ENCODE results near the gene WNT4. TPM values are rescaled to one million over a fixed set of nuclear protein-coding genes. Genes with fewer than 3 reads are reported as not detected.

WNT4 gene
- total and polyA plus RNA-seq, 10 of the 15 experiments (the other 5 are each of a cell fraction or from before 2014, with no cell fraction given): 0.01 TPM; not detected in 9

DNA sequence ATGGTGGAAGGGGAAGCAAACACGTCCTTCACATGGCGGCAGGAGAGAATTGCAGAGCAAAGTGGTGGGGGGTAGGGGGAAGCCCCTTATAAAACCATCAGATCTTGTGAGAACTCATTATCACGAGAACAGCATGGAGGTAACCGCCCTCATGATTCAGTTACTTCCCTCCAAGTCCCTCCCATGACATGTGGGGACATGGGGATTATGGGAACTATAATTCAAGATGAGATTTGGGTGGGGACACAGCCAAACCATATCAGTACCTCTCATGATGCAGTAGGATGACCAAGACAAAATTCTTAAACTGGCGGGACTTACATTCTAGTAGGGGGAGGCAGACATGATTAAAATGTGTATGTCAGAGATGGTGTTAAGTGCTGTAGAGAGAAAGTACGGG lies 38.8 kb downstream of the WNT4 start:
- Histone ChIP-seq H4K20me1 (ENCODE audit: control insufficient read depth, insufficient read depth) (peaks cover 7% of the 10 kb centered on the region; the same call in 1 of the 2 replicates), H3K9ac (ENCODE audit: control insufficient read depth, insufficient read depth, low read length) (no peak overlapping the region), H3K27me3 (replicated peaks in 1 of 2; ENCODE audit: control insufficient read depth in 2 of 2, insufficient read depth in 2 of 2, low read length in 1 of 2) (no peaks in the 10 kb centered on the region), H3K4me3 (no peak overlapping the region), H3K4me2 (ENCODE audit: control insufficient read depth, insufficient read depth) (no peak overlapping the region), H3K36me3 (ENCODE audit: control insufficient read depth in 2 of 2, insufficient read depth in 2 of 2, low read length in 1 of 2) (peaks cover 0 to 7% of the 10 kb centered on the region in 2 experiments; a peak in 3 of 4 replicates), H3K9me3 (replicated peaks; ENCODE audit: control insufficient read depth, insufficient read depth, low read length) (no peaks in the 10 kb centered on the region), H2AFZ (ENCODE audit: control insufficient read depth, low read depth, low read length) (no peak overlapping the region), H3K79me2 (ENCODE audit: control insufficient read depth, insufficient read depth, low read length) (peaks cover 16% of the 10 kb centered on the region), H3K27ac (ENCODE audit: control insufficient read depth, insufficient read depth) (peak overlapping the region; percentile 45; the same call in 1 of the 2 replicates), H3K4me1 (ENCODE audit: control insufficient read depth, insufficient read depth, low read length) (peaks cover 28% of the 10 kb centered on the region)
- intact Hi-C loops (cut with micrococcal nuclease; ENCODE audit: unreplicated experiment) (no loop called here), in situ Hi-C loops (cut with MboI) (no loop called here)
- WGBS (ENCODE audit: insufficient coverage, insufficient replicate concordance, low lambda C conversion rate, missing lambda C conversion rate): 93% methylated on average over 6 of the region's 6 CpGs
- TF ChIP-seq SUPT20H (IDR thresholded peaks at IDR 0.05; ENCODE audit: borderline replicate concordance, control insufficient read depth, low read depth, low read length): no peak
- SMC1A ChIA-PET (ENCODE audit: uncharacterized antibody, unreplicated experiment): no interaction called here
- no TSS peak for BruUV-seq (replicated peaks)
- no peak for ATAC-seq
- CTCF ChIA-PET: interaction anchor here (0.6 to 2.0 kb wide), 5 partner anchors 9 to 1015 kb away, joined by 3 to 15 read pairs (median 5); no protein-coding TSS in a partner anchor
- RAD21 ChIA-PET (ENCODE audit: unreplicated experiment): interaction anchor here (1.1 to 2.0 kb wide), 2 partner anchors 27 to 80 kb away, joined by 3 to 5 read pairs; no protein-coding TSS in a partner anchor
- POLR2A ChIA-PET: no interaction called here
- no peak for FAIRE-seq
- DNase-seq (ENCODE audit: low read depth, low spot score): no peak

DNA sequence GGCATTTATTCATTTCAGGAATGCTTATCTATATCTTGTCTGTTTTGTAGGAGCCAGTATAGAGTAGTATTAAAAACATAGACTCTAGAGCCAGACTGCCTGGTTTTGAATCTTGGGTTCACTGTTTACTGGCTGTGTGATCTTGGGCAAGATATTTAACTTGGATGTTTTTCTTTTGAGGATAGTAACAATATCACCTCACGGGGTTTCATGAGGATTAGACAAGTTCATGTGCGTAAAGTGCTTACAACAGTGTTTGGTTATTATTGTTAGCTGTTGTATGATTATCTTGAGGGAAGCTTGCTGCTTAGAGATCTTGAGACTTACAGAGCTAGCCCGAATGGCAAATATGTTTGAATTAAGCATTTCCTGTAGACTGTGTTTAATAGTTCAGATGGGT lies 40.2 kb downstream of the WNT4 start:
- ChIA-PET CTCF (interaction anchor here (1.1 to 2.4 kb wide), 3 partner anchors 10 to 80 kb away, joined by 4 to 5 read pairs (median 5); no protein-coding TSS in a partner anchor), POLR2A (interaction anchor here (0.6 kb wide), 1 partner anchor 74 kb away, joined by 3 read pairs; no protein-coding TSS in a partner anchor), RAD21 (ENCODE audit: unreplicated experiment) (interaction anchor here (0.6 to 0.8 kb wide), 2 partner anchors 29 to 85 kb away, joined by 3 to 5 read pairs; no protein-coding TSS in a partner anchor), SMC1A (ENCODE audit: uncharacterized antibody, unreplicated experiment) (interaction anchor here (1.5 kb wide), 1 partner anchor 35 kb away, joined by 4 read pairs; no protein-coding TSS in a partner anchor)
- peaks cover 7% of the 10 kb centered on the region; the same call in 1 of the 2 replicates for H4K20me1 ChIP-seq (ENCODE audit: control insufficient read depth, insufficient read depth)
- no peaks in the 10 kb centered on the region for H3K27me3 ChIP-seq (replicated peaks in 1 of 2; ENCODE audit: control insufficient read depth in 2 of 2, insufficient read depth in 2 of 2, low read length in 1 of 2)
- peaks cover 3 to 12% of the 10 kb centered on the region in 2 experiments; a peak in 3 of 4 replicates for H3K36me3 ChIP-seq (ENCODE audit: control insufficient read depth in 2 of 2, insufficient read depth in 2 of 2, low read length in 1 of 2)
- in situ Hi-C loops (cut with MboI): no loop called here
- no peaks in the 10 kb centered on the region for H3K9me3 ChIP-seq (replicated peaks; ENCODE audit: control insufficient read depth, insufficient read depth, low read length)
- no peak for FAIRE-seq
- BruUV-seq (replicated peaks): no TSS peak
- H3K27ac ChIP-seq (ENCODE audit: control insufficient read depth, insufficient read depth): no peak overlapping the region
- WGBS (ENCODE audit: insufficient coverage, insufficient replicate concordance, low lambda C conversion rate, missing lambda C conversion rate): 76% methylated on average over 3 of the region's 3 CpGs
- H3K9ac ChIP-seq (ENCODE audit: control insufficient read depth, insufficient read depth, low read length): no peak overlapping the region
- no peak for ATAC-seq
- intact Hi-C loops (cut with micrococcal nuclease; ENCODE audit: unreplicated experiment): no loop called here
- no peak overlapping the region for H3K4me2 ChIP-seq (ENCODE audit: control insufficient read depth, insufficient read depth)
- peaks cover 16% of the 10 kb centered on the region for H3K79me2 ChIP-seq (ENCODE audit: control insufficient read depth, insufficient read depth, low read length)
- H2AFZ ChIP-seq (ENCODE audit: control insufficient read depth, low read depth, low read length): no peak overlapping the region
- DNase-seq (ENCODE audit: low read depth, low spot score): no peak
- H3K4me1 ChIP-seq (ENCODE audit: control insufficient read depth, insufficient read depth, low read length): peaks cover 28% of the 10 kb centered on the region
- H3K4me3 ChIP-seq: no peak overlapping the region
- TF ChIP-seq TBL1XR1 (IDR thresholded peaks at IDR 0.05; ENCODE audit: low read depth, low read length): no peak
- TF ChIP-seq, protein P1, sequence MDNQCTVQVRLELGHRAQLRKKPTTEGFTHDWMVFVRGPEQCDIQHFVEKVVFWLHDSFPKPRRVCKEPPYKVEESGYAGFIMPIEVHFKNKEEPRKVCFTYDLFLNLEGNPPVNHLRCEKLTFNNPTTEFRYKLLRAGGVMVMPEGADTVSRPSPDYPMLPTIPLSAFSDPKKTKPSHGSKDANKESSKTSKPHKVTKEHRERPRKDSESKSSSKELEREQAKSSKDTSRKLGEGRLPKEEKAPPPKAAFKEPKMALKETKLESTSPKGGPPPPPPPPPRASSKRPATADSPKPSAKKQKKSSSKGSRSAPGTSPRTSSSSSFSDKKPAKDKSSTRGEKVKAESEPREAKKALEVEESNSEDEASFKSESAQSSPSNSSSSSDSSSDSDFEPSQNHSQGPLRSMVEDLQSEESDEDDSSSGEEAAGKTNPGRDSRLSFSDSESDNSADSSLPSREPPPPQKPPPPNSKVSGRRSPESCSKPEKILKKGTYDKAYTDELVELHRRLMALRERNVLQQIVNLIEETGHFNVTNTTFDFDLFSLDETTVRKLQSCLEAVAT (IDR thresholded peaks at IDR 0.05): no peak
- TF ChIP-seq, protein P2, sequence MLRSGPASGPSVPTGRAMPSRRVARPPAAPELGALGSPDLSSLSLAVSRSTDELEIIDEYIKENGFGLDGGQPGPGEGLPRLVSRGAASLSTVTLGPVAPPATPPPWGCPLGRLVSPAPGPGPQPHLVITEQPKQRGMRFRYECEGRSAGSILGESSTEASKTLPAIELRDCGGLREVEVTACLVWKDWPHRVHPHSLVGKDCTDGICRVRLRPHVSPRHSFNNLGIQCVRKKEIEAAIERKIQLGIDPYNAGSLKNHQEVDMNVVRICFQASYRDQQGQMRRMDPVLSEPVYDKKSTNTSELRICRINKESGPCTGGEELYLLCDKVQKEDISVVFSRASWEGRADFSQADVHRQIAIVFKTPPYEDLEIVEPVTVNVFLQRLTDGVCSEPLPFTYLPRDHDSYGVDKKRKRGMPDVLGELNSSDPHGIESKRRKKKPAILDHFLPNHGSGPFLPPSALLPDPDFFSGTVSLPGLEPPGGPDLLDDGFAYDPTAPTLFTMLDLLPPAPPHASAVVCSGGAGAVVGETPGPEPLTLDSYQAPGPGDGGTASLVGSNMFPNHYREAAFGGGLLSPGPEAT (IDR thresholded peaks at IDR 0.05; ENCODE audit: low read depth): no peak
- TF ChIP-seq, protein P3, sequence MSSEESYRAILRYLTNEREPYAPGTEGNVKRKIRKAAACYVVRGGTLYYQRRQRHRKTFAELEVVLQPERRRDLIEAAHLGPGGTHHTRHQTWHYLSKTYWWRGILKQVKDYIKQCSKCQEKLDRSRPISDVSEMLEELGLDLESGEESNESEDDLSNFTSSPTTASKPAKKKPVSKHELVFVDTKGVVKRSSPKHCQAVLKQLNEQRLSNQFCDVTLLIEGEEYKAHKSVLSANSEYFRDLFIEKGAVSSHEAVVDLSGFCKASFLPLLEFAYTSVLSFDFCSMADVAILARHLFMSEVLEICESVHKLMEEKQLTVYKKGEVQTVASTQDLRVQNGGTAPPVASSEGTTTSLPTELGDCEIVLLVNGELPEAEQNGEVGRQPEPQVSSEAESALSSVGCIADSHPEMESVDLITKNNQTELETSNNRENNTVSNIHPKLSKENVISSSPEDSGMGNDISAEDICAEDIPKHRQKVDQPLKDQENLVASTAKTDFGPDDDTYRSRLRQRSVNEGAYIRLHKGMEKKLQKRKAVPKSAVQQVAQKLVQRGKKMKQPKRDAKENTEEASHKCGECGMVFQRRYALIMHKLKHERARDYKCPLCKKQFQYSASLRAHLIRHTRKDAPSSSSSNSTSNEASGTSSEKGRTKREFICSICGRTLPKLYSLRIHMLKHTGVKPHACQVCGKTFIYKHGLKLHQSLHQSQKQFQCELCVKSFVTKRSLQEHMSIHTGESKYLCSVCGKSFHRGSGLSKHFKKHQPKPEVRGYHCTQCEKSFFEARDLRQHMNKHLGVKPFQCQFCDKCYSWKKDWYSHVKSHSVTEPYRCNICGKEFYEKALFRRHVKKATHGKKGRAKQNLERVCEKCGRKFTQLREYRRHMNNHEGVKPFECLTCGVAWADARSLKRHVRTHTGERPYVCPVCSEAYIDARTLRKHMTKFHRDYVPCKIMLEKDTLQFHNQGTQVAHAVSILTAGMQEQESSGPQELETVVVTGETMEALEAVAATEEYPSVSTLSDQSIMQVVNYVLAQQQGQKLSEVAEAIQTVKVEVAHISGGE (CRISPR knock-in tag; IDR thresholded peaks at IDR 0.05): no peak
- no peak for TF ChIP-seq EED (IDR thresholded peaks at IDR 0.05; ENCODE audit: low read depth)
- no peak for TF ChIP-seq GABPA (IDR thresholded peaks at IDR 0.05; ENCODE audit: low read depth)
